Epithelial cell of esophagus (primary cell): ENCODE measurements around the gene DZIP1L.
"Not testable (repeated sequence)": the region's sequence is repeated elsewhere in the genome, so short reads cannot be mapped to it uniquely, and the experiment has no call there.

ENCODE experiments used
- DNase-seq: peaks from one replicate; pipeline ENCODE4 v3.0.0; 2010; ENCODE audit warnings: low read depth
- H3K4me3 ChIP-seq: 2 replicates; pipeline ENCODE4 v1.5.1; 2011; ENCODE audit warnings: mild to moderate bottlenecking, low read length, control low read depth
- TF ChIP-seq, protein P1 (sequence below): IDR thresholded peaks from 2 replicates; pipeline ENCODE4 v1.5.1; 2011; ENCODE audit warnings: low read depth, mild to moderate bottlenecking, low read length, control low read depth, inconsistent platforms; ENCODE audit not compliant: insufficient read depth; ENCODE audit errors: missing control alignments

Gene DZIP1L

DNA sequence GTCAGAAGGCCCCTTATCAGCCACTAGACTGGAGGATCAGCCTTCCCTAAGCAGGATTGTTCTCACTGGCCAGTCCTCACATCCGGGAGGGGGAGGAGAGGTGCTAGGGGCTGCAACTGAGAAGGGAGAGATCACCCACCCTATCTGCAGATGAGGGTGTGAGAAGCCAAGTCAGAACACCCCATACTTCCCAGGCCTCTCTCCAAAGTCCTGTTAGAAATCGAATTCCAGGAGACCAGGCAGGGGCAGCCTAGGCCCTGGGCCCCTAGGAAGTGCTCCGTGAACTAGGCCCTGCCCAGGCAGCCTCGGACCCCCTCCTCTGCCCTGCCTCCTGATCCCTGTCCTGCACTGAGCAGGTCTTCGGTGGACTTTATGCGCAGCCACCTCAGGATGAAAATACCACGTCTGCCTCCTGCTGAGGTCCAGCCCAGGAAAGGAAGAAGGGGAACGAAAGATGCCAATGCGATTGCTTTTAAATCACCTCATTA, 933 bp downstream of the DZIP1L start:
- TF ChIP-seq, protein P1, sequence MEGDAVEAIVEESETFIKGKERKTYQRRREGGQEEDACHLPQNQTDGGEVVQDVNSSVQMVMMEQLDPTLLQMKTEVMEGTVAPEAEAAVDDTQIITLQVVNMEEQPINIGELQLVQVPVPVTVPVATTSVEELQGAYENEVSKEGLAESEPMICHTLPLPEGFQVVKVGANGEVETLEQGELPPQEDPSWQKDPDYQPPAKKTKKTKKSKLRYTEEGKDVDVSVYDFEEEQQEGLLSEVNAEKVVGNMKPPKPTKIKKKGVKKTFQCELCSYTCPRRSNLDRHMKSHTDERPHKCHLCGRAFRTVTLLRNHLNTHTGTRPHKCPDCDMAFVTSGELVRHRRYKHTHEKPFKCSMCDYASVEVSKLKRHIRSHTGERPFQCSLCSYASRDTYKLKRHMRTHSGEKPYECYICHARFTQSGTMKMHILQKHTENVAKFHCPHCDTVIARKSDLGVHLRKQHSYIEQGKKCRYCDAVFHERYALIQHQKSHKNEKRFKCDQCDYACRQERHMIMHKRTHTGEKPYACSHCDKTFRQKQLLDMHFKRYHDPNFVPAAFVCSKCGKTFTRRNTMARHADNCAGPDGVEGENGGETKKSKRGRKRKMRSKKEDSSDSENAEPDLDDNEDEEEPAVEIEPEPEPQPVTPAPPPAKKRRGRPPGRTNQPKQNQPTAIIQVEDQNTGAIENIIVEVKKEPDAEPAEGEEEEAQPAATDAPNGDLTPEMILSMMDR = no peak
- peak overlapping the region; percentile 48 for H3K4me3 ChIP-seq
- DNase-seq = no peak

DNA sequence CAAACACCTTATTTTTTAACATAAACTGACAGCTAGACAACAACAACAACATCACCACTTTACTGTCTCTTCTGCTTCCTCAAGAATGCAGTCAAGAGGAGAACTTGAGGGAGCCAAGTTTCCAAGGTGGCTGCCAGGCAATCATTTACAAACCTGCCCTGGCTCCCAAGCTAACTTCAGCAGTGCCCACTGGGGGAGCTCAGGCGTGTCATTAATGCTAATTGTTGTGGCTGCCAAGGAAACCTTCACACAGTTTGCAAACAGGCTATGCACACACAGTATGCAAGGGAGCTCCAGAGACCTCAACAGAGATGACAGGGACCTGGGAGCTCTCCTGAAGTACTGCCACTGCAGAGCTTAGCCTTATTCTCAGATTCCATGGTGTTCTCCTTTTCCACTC, 2.1 kb downstream of the DZIP1L start:
- no peak overlapping the region for H3K4me3 ChIP-seq
- TF ChIP-seq, protein P1 = no peak
- DNase-seq = no peak

DNA sequence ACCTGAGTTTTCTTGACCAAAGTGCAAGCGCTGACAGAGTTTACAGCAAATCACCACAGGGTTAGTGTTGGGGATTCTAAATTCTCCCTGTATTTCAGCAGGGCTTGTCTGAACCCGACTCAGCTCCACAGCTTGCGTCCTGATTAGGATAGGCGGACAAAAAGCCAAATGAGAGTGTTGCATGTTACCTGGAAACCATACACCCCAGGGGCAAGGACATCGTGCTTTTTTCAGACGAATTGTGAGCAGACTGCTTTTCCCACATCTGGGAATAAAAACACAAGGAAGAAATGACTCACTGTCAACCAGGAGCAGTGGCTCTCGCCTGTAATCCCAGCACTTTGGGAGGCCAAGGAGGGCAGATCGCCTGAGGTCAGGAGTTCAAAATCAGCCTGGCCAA, 3.0 kb downstream of the DZIP1L start:
- no peak overlapping the region for H3K4me3 ChIP-seq
- DNase-seq = peak; percentile 77
- TF ChIP-seq, protein P1 = no peak

DNA sequence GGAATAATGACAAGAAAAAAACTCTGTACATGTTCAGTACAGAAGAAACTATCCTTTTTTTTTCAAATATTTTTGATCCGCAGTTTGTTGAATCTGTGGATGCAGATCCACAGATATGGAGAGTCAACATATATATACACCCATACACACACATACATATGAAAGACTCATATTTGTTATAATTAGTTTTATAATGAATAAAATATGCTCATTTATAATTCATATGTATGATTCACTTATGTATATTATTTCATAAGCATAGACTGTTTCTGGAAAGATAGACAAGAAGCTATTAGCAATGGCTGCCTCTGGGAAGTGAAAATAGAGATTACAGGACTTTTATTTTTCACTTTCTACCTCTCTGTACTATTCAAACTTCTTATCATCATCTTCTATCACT, 9.8 kb downstream of the DZIP1L start:
- TF ChIP-seq, protein P1 = no peak
- H3K4me3 ChIP-seq = no peak overlapping the region
- no peak for DNase-seq

DNA sequence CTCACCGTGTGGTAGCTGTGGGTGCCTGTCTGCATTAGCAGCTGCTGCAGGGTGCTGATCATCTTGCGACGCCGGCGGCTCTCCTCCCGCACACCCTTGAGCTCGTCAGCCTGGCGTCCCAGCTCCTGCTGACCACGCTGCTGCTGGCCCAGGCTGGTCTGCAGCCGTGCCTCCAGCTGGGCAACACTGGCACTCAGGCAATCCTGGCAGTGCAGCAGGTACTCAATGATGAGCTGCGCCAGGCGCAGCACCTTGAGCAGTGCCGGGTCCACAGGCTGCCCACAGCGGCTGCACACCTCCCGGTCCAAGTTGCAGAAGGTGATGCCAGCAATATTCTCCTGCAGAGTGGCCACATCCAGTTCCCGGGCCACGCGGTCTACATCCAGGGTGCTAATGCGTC, 11.9 kb downstream of the DZIP1L start:
- H3K4me3 ChIP-seq = no peak overlapping the region
- DNase-seq = no peak
- TF ChIP-seq, protein P1 = no peak

DNA sequence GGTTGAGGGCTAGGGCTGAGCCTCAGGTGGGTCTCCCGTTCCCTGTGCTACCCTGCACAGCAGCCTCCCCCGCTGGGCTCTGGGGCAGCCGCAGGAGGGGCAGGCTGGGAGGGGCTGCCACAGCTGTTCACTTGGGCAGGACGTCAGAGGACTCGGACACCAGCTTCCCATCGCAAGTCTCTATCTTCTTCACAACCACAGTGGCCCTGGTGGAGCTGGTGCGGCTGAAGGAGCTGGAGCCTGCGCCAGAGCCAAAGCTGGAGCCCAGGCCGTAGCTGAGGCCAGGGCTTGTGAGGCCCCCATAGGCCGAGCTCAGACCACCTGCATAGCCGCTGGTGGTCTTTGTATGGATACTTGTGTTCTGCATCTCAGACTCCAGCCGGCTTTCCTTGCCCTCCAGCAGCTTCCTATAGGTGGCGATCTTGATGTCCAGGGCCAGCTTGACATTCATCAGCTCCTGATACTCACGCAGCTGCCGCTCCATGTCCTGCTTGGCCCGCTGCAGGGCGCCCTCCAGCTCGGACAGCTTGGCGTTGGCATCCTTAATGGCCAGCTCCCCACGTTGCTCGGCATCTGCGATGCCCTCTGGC, 14.0 kb downstream of the DZIP1L start:
- H3K4me3 ChIP-seq, DNase-seq: not testable (repeated sequence)
- TF ChIP-seq, protein P1 = peak; percentile 12

DNA sequence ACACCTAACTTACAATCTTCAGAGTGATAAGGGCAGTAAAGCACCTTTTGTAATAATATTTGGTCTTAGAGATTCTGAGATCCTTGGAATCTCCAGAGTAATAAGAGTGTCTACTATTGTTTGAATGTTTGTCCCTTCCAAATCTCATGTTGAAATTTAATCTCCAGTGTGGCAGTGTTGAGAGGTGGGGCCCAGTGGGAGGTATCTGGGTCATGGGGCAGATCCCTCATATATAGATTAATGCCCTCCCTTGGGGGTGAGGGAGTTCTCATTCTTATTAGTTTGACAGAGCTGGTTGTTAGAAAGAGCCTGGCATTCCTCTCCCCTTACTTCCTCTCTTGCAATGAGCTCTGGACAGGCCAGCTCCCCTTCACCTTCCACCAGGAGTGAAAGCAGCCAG, 16.0 kb downstream of the DZIP1L start:
- TF ChIP-seq, protein P1 = no peak
- no peak overlapping the region for H3K4me3 ChIP-seq
- DNase-seq = no peak
